CD14-positive monocyte (primary cell): ENCODE results near the gene RPL6. TPM values are rescaled to one million over a fixed set of nuclear protein-coding genes. Genes with fewer than 3 reads are reported as not detected.

Experiments
- DNase-seq, 3 donors: peaks; one replicate each; pipeline ENCODE4 v3.0.0-alpha.2; 2011 to 2022
- H2AFZ ChIP-seq: 2 replicates; pipeline ENCODE4 v1.6.0; 2012; ENCODE audit warnings: mild to moderate bottlenecking, low read depth, low read length, inconsistent platforms; ENCODE audit not compliant: insufficient read depth, poor library complexity, severe bottlenecking
- H3K27ac ChIP-seq, 2 donors: 1 replicate in 1 of 2; 2 replicates in 1 of 2; pipeline ENCODE4 v1.5.1; 2012 to 2013; ENCODE audit warnings: low read length in 2 of 2, control low read depth in 1 of 2, inconsistent platforms in 1 of 2, low read depth in 1 of 2, mild to moderate bottlenecking in 1 of 2
- H3K27me3 ChIP-seq, 2 donors: one replicate each; pipeline versions ENCODE4 v1.6.0 to v1.6.1; 2011 to 2013; ENCODE audit warnings: low read length in 2 of 2; ENCODE audit not compliant: control insufficient read depth in 2 of 2, insufficient read depth in 2 of 2
- H3K36me3 ChIP-seq, 2 donors: replicated peaks in 1 of 2; 1 replicate in 1 of 2; 2 replicates in 1 of 2; pipeline versions ENCODE4 v1.5.1 to v1.6.1; 2012 to 2013; ENCODE audit warnings: low read length in 2 of 2, control low read depth in 1 of 2, inconsistent platforms in 1 of 2, mild to moderate bottlenecking in 1 of 2; ENCODE audit not compliant: insufficient read depth in 2 of 2, control insufficient read depth in 1 of 2
- H3K4me1 ChIP-seq, 2 donors: 1 replicate in 1 of 2; 2 replicates in 1 of 2; pipeline versions ENCODE4 v1.5.1 to v1.6.1; 2012 to 2013; ENCODE audit warnings: low read length in 2 of 2, control low read depth in 1 of 2, inconsistent platforms in 1 of 2, mild to moderate bottlenecking in 1 of 2, moderate library complexity in 1 of 2; ENCODE audit not compliant: insufficient read depth in 2 of 2, control insufficient read depth in 1 of 2
- H3K4me2 ChIP-seq: replicated peaks from 2 replicates; pipeline ENCODE3; 2012; ENCODE audit warnings: low read length, moderate library complexity, mild to moderate bottlenecking; ENCODE audit not compliant: poor library complexity, severe bottlenecking; ENCODE audit errors: extremely low read depth
- H3K4me3 ChIP-seq, 3 experiments: fragments of 200-600 bp in 1 of 3; sonication (generic) in 1 of 3; replicated peaks in 1 of 3; 1 replicate in 2 of 3; 2 replicates in 1 of 3; pipeline ENCODE4 v1.5.1; 2011 to 2013; ENCODE audit warnings: low read length in 3 of 3, mild to moderate bottlenecking in 3 of 3, control low read depth in 2 of 3, low read depth in 2 of 3, inconsistent platforms in 1 of 3, moderate library complexity in 1 of 3
- H3K79me2 ChIP-seq: 2 replicates; pipeline ENCODE4 v1.6.0; 2012; ENCODE audit warnings: mild to moderate bottlenecking, control low read depth, inconsistent platforms, low read length, moderate library complexity; ENCODE audit not compliant: insufficient read depth
- H3K9ac ChIP-seq: 2 replicates; pipeline ENCODE4 v1.6.0; 2017; ENCODE audit warnings: low read length, mild to moderate bottlenecking; ENCODE audit not compliant: insufficient read depth, poor library complexity, severe bottlenecking
- H3K9me3 ChIP-seq, 2 donors: replicated peaks in 1 of 2; 1 replicate in 1 of 2; 2 replicates in 1 of 2; pipeline versions ENCODE4 v1.5.1 to v1.6.1; 2012 to 2013; ENCODE audit warnings: low read length in 2 of 2, control low read depth in 1 of 2; ENCODE audit not compliant: control insufficient read depth in 1 of 2, insufficient read depth in 1 of 2
- H4K20me1 ChIP-seq: 2 replicates; pipeline ENCODE4 v1.6.0; 2012; ENCODE audit warnings: mild to moderate bottlenecking, low read length, control low read depth, moderate library complexity; ENCODE audit not compliant: insufficient read depth
- H3K27ac Mint-ChIP-seq, 7 donors: one replicate each; pipeline ENCODE4 v1.8.0; 2020; ENCODE audit warnings: mild to moderate bottlenecking in 7 of 7, mixed read lengths in 7 of 7, moderate library complexity in 6 of 7, inconsistent platforms in 2 of 7
- H3K27me3 Mint-ChIP-seq, 3 donors: one replicate each; pipeline ENCODE4 v1.8.0; 2021 to 2022; ENCODE audit warnings: low read depth in 3 of 3, mild to moderate bottlenecking in 3 of 3, mixed read lengths in 3 of 3, moderate library complexity in 3 of 3, inconsistent platforms in 1 of 3
- H3K36me3 Mint-ChIP-seq, 2 donors: one replicate each; pipeline ENCODE4 v1.8.0; 2020; ENCODE audit warnings: mixed read lengths in 2 of 2, inconsistent platforms in 1 of 2, mild to moderate bottlenecking in 1 of 2
- H3K4me1 Mint-ChIP-seq: one replicate; pipeline ENCODE4 v1.8.0; 2020; ENCODE audit warnings: mild to moderate bottlenecking, mixed read lengths
- H3K4me3 Mint-ChIP-seq, 2 donors: one replicate each; pipeline ENCODE4 v1.8.0; 2020; ENCODE audit warnings: mild to moderate bottlenecking in 2 of 2, mixed read lengths in 2 of 2, moderate library complexity in 1 of 2
- H3K9me3 Mint-ChIP-seq, 7 donors: one replicate each; pipeline ENCODE4 v1.8.0; 2020 to 2022; ENCODE audit warnings: mixed read lengths in 7 of 7, mild to moderate bottlenecking in 6 of 7, moderate library complexity in 6 of 7, inconsistent platforms in 2 of 7
- CTCF ChIP-seq: fragments of 200-600 bp; IDR thresholded peaks from one replicate; pipeline ENCODE4 v1.8.0; 2022; ENCODE audit warnings: antibody characterized with exemption, mild to moderate bottlenecking
- WGBS: methylation state at CpG from one replicate; pipeline ENCODE4 v1.1.5; 2013; ENCODE audit warnings: missing lambda C conversion rate; ENCODE audit not compliant: insufficient coverage; 5-methylcytosine and 5-hydroxymethylcytosine counted together
- intact Hi-C, 2 donors: fragments of 100-400 bp; cut with micrococcal nuclease; formaldehyde crosslinking; loops; one replicate each; pipeline versions ENCODE4 v1.15.0 to v1.15.1; 2023
- polyA plus RNA-seq, 3 donors: library from polyadenylated mRNA; depleted of rRNA in 1 of 3; unstranded in 2 of 3; stranded (reverse) in 1 of 3; fragments of 300-500 nt in 2 of 3; fragments of >200 nt in 1 of 3; fragmentation: Illumina TruSeq in 2 of 3; gene quantifications; 1 replicate in 2 of 3; 2 replicates in 1 of 3; pipeline ENCODE4 v1.2.3, GENCODE V29; 2012 to 2021

RPL6 gene
- polyA plus RNA-seq, 3 donors: 201 to 1,124 (median 259) TPM

DNA sequence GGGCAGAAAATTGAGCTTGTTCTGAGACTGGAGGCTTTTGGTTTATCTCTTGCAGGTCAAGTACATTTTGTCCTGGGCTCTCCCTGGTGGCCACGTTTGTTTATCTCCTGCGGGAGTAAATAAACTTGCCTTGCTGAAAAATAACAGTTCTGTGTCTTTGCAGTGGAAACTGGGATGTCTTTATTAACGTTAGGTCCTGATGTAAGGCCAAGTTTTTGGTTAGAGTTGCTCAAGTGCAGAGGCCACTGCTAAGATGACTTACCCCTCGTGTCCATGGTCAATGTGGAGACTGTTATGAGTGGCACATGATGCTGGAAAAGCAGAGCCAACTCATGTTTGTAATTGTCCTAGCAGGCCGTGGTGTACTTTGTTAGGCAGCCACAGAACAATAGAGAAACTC lies 13.1 kb upstream of the RPL6 start:
- H3K27ac ChIP-seq: no peak overlapping the region
- no peaks in the 10 kb centered on the region for H3K27me3 ChIP-seq
- H4K20me1 ChIP-seq: peaks cover 63% of the 10 kb centered on the region
- H3K36me3 ChIP-seq: peaks cover 0 to 9% of the 10 kb centered on the region in 2 donors
- Mint-ChIP-seq H3K4me3 (no peak overlapping the region), H3K27ac (peak overlapping the region in 3 of 7 donors; percentile 6 to 35 (median 26)), H3K27me3 (peaks cover 0 to 1% (median 0%) of the 10 kb centered on the region in 3 donors), H3K36me3 (peaks cover 5 to 21% of the 10 kb centered on the region in 2 donors), H3K4me1 (peaks cover 29% of the 10 kb centered on the region), H3K9me3 (no peaks in the 10 kb centered on the region)
- H3K4me3 ChIP-seq: no peak overlapping the region
- no peak for DNase-seq
- 60% methylated on average over 1 of the region's 5 CpGs for WGBS
- TF ChIP-seq CTCF: no peak
- no peak overlapping the region for H3K4me2 ChIP-seq
- no peak overlapping the region for H2AFZ ChIP-seq
- no peak overlapping the region for H3K9ac ChIP-seq
- intact Hi-C loops: no loop called here
- peaks cover 19 to 24% of the 10 kb centered on the region in 2 donors for H3K4me1 ChIP-seq
- peaks cover 88% of the 10 kb centered on the region for H3K79me2 ChIP-seq
- H3K9me3 ChIP-seq: no peaks in the 10 kb centered on the region

- H3K4me3 Mint-ChIP-seq: no peak overlapping the region
- no CpG with 5 or more reads among the region's 1 CpG for WGBS
These were observed 12.0 kb upstream of the RPL6 start for GRCh38 chr12:112421363-112421762.

More at GRCh38 chr12:112421363-112421762, 12.0 kb upstream of the RPL6 start:
- Histone ChIP-seq H3K27me3 (no peaks in the 10 kb centered on the region), H3K9ac (no peak overlapping the region), H3K27ac (no peak overlapping the region), H3K4me1 (peaks cover 19 to 24% of the 10 kb centered on the region in 2 donors), H3K9me3 (no peaks in the 10 kb centered on the region), H3K4me2 (no peak overlapping the region), H3K4me3 (no peak overlapping the region), H4K20me1 (peaks cover 57% of the 10 kb centered on the region), H3K79me2 (peaks cover 81% of the 10 kb centered on the region), H2AFZ (no peak overlapping the region), H3K36me3 (peaks cover 0 to 8% of the 10 kb centered on the region in 2 donors)
- Mint-ChIP-seq H3K27me3 (no peaks in the 10 kb centered on the region), H3K27ac (no peak overlapping the region), H3K36me3 (peaks cover 5 to 18% of the 10 kb centered on the region in 2 donors), H3K9me3 (no peaks in the 10 kb centered on the region), H3K4me1 (peaks cover 29% of the 10 kb centered on the region)
- DNase-seq: no peak
- TF ChIP-seq CTCF: no peak
- intact Hi-C loops: no loop called here
